ENCODE measurements around the gene OR52A5.
A peak's percentile ranks its signal among the peaks of the same experiment; 100 is the strongest.

OR52A5 gene

GRCh38 chr11:5107285-5107684, 30.9 kb downstream of the OR52A5 start:
- DNase-seq, result no peak

GRCh38 chr11:5103066-5103465, 35.1 kb downstream of the OR52A5 start:
- no peak for DNase-seq

GRCh38 chr11:5102246-5102645, 35.9 kb downstream of the OR52A5 start:
- DNase-seq, result peak; percentile 10

GRCh38 chr11:5096011-5096410, 42.1 kb downstream of the OR52A5 start:
- DNase-seq, result no peak

DNA sequence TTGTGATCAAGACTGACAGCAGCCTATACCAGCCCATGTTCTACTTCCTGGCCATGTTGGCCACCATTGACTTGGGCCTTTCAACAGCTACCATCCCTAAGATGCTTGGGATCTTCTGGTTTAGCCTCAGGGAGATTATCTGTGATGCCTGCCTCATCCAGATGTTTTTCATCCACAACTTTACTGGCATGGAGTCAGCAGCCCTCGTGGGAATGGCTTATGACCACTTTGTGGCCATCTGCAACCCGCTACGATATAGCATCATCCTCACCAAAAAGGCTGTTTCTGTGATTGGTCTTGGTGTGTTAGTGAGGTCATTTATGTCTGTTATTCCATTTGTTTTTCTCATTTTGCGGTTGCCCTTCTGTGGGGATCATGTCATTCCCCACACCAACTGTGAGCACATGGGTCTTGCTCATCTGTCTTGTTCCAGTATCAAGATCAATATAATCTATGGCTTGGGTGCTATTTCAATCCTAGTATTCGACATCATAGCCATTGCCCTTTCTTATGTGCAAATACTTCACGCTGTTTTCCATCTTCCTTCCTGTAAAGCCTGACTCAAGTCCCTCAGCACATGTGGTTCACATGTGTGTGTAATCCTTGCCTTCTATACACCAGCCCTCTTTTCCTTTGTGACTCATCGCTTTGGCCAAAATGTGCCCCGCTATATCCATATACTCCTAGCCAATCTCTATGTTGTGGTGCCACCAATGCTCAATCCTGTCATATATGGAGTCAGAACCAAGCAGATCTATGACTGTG, 45.2 kb downstream of the OR52A5 start:
- no peak for DNase-seq

- DNase-seq, result no peak
Measured at GRCh38 chr11:5090668-5091067, 47.5 kb downstream of the OR52A5 start.

- no peak for DNase-seq
Measured at GRCh38 chr11:5088556-5088955, 49.6 kb downstream of the OR52A5 start.

GRCh38 chr11:5083602-5084001, 54.6 kb downstream of the OR52A5 start:
- DNase-seq, result no peak

DNA sequence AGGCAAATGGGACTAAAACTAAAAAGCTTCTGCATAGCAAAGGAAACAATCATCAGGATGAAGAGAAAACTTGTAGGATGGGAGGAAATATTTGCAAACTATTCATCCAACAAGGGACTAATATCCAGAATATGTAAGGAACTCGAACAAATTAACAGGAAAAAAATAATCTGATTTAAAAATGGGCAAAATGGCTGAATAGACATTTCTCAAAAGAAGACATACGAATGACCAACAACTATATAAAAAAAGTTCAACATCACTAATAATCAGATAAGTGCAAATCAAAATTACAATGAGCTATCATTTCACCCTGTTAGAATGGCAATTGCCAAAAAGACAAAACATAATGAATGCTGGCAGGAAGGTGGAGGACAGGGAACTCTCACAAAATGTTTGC, 56.8 kb downstream of the OR52A5 start:
- DNase-seq, result no peak
